NCI-H2107 treated with DMSO at 0.1 percent for 48 hours (cell line): Measurements from ENCODE around the gene SLC7A1.

ENCODE experiments used
- DNase-seq: peaks from one replicate; lab custom pipeline; 2025; ENCODE audit not compliant: unreplicated experiment; lab: John Stamatoyannopoulos, UW

The SLC7A1 gene

GRCh38 chr13:29471551-29471950, 123.9 kb downstream of the SLC7A1 start:
- DNase-seq: no peak

GRCh38 chr13:29465741-29466293, 129.7 kb downstream of the SLC7A1 start:
- no peak for DNase-seq

GRCh38 chr13:29464105-29464679, 131.3 kb downstream of the SLC7A1 start:
- DNase-seq: no peak

- DNase-seq: no peak
Measured at GRCh38 chr13:29459813-29460355, 135.6 kb downstream of the SLC7A1 start.
